GM18907 (cell line): Measurements from ENCODE around the gene ARL2BP.
"Not testable (repeated sequence)": the region's sequence is repeated elsewhere in the genome, so short reads cannot be mapped to it uniquely, and the experiment has no call there.

Source experiments
- ATAC-seq: cut with Tn5 transposase; IDR thresholded peaks from one replicate; pipeline ENCODE4 v1.9.1; 2021; ENCODE audit warnings: mild to moderate bottlenecking, moderate library complexity; ENCODE audit not compliant: unreplicated experiment

The ARL2BP gene

DNA sequence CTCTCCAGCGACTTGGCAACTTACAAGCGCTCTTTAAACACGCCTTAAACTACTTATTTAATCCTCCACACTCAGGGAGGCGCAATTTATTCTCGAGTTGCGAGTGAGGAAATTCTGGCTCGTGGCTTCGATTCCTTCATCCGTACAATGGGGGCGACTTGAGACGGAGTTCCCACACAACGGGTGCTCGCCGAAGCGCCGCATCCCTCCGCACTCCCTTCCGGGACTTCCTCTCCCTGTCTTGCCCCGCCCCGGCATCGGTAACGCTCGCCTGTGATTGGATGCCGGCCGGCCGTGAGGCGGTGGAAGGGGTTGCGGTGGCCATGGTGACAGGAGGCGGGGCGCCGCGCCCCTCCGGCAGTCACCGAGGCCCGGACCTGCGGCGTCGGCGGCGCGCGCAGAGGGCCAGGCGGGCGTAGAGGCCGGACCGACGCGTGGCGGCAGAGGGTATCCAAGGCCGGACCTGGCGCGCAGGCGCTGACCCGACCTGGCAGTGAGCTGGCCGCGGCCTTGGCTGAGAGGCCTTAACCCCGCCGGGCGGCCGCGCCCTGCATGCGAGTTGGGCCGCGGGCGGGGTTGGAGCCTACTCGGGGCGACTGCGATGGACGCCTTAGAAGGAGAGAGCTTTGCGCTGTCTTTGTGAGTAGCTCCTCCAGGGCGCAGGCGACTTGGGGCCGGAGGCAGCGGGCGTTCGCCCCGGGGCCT lies at the start of gene ARL2BP:
Gene ARL2BP, plus strand, starts transcription at position 493 of the 705 bp plus-strand sequence. Its CDS starts 109 bp downstream, at position 602.
- ATAC-seq = peak; percentile 94

DNA sequence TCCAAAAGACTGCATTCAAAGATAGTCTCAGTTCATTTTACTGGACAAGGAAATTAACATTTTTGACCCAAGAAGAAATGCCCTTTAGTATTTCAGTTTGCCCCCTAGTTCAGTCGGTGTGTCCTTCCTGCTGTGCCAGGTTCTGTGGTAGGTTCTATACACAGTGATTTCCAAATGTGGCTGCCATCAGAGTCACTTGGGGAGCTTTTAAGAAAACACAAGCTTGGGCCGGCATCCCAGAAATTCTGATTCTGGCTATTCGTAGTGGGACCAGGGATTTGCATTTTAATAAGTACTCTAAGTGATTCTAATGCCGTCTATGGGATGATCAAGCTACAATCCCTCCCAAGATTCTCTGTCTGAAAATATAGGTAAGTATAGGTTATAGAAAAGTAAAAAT lies 48.8 kb upstream of the ARL2BP start:
- no peak for ATAC-seq

DNA sequence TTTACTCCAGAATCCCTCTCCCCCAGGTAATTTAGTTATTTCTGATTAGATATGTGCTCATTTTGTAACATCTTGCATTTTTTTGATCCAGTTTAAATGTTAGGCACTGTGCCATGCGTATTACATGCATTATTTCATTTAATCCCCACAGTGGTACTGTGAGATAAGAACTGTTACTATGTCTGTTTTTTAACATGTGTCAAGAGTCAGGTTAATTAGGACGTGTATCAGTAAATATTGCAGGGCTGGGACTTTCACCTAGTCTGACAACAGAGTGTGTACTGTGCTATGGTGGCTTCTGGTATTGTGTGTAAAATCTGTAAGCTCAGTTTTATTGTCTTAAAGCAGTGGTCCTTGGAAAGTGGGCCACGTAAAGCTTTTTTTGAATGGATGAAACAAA lies 48.3 kb upstream of the ARL2BP start:
- no peak for ATAC-seq

DNA sequence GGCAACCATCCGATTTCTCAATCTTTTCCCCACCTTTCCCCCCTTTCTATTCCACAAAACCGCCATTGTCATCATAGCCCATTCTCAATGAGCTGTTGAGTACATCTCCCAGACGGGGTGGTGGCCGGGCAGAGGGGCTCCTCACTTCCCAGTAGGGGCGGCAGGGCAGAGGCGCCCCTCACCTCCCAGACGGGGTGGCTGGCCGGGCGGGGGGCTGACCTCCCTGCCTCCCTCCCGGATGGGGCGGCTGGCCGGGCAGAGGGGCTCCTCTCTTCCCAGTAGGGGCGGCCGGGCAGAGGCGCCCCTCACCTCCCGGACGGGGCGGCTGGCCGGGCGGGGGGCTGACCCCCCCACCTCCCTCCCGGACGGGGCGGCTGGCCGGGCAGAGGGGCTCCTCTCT lies 44.7 kb upstream of the ARL2BP start:
- ATAC-seq = not testable (repeated sequence)

DNA sequence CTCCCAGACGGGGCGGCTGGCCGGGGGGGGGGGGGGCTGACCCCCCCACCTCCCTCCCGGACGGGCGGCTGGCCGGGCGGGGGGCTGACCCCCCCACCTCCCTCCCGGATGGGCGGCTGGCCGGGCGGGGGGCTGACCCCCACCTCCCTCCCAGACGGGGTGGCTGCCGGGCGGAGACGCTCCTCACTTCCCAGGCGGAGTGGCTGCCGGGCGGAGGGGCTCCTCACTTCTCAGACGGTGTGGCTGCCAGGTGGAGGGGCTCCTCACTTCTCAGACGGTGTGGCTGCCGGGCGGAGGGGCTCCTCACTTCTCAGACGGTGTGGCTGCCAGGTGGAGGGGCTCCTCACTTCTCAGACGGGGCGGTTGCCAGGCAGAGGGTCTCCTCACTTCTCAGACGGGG lies 44.1 kb upstream of the ARL2BP start:
- not testable (repeated sequence) for ATAC-seq

DNA sequence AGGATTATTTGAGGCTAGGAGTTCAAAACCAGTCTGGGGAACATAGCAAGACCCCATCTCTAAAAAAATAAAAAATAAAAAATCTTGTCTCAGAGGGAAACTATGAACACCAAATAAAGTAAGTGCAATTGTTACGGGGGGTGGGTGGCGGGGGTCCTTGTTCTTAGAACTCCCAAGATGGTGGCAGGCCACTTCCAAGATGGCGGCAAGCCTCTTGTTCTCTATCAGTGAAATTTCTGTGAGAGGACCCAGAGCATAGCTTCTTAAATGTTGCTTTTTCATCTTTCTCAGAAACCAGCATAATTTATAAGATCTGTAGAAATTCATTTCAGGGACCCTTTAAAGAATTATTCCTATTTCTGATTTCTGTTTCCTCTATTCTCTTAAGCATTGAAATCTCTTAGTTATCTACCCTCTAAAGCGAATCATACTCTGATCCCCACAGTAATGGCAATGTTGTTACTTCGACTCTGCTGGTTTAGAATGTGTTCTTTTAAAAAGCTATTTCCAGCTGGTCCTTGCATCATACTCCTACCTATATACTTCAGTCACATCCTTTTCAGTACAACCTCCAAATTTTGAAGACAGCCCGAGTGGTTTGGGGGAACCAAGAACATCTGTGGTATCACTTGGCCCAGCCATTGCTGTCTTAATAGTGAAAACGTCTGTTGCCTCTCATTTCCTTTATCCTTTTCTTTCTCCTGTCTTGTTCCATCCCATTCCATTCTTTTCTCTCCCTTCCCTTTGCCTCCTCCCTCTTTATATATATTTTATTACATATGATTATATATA lies 42.8 kb upstream of the ARL2BP start:
- ATAC-seq = no peak

DNA sequence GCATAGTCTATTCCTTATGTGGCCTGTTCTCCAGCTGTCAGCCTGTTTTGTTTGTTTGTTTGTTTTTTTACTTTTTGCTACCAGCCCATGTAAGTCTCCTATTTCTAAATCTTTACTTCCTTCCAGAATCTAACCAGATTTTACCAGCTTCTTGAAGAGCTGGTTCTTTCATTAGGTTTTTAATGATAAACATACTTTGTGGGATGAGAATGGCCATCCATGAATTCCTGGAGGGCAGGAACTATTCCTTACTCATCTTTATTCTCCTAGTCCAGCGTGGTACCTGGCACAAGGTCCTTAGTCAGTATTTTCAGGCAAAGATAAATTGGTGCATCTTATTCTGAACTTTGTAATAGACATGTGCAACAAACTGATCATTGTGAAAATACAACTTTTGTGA lies 41.6 kb upstream of the ARL2BP start:
- no peak for ATAC-seq

DNA sequence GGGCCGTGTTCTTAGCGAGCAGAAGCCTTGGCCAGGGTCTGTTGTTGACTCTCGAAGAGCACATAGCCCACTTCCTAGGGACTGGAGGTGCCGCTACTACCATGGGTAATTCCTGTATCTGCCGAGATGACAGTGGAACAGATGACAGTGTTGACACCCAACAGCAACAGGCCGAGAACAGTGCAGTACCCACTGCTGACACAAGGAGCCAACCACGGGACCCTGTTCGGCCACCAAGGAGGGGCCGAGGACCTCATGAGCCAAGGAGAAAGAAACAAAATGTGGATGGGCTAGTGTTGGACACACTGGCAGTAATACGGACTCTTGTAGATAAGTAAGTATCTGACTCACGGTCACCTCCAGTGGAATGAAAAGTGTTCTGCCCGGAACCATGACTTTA lies 40.4 kb upstream of the ARL2BP start:
- no peak for ATAC-seq

DNA sequence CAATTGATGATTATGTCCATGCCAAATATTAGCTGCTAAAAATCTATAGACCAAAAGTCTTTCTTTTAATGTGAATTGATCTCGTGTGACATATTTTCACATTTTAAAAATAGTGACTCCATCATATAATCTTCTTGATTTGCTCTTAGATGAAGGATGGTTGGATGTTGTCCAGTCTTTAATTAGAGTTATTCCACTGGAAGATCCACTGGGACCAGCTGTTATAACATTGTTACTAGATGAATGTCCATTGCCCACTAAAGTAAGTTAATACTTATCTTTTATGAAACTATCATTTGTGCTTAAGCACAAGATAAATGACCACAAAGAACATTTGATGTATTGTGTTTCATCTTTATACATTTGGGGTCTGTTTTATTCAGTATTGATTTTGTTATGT lies 36.1 kb upstream of the ARL2BP start:
- no peak for ATAC-seq

DNA sequence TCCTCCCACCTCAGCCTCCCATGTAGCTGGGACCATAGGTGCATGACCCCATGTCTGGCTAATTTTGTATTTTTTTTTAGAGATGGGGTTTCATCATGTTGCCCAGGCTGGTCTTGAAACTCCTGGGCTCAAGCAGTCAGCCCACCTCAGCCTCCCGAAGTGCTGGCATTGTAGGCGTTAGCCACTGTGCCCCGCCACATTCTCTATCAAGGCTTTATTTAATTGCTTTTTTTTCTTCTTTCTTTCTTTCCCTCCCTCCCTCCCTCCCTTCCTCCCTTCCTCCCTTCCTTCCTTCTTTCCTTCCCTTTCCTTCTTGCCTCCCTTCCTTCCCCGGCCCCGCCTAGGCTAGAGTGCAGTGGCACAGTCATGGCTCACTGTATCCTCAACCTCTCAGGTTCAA lies 35.3 kb upstream of the ARL2BP start:
- no peak for ATAC-seq

DNA sequence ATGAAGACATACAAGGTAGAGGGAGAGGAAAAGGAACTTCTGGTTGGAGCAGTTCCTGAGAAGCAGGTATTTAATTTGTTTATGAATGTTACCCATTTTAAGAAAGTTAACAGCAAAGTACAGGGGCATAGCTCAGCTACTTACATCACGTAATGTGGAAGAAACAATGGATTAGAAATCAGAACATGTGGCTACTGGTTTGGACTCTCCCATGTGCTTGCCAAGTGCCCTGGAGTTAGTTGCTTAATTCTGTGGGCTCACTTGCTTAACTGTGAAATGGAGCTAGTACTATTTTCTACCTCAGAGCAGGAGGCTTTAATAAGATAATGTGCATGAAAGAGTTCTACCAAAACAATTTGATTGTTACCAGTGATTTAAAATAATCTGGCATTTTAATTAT lies 31.6 kb upstream of the ARL2BP start:
- ATAC-seq = no peak

DNA sequence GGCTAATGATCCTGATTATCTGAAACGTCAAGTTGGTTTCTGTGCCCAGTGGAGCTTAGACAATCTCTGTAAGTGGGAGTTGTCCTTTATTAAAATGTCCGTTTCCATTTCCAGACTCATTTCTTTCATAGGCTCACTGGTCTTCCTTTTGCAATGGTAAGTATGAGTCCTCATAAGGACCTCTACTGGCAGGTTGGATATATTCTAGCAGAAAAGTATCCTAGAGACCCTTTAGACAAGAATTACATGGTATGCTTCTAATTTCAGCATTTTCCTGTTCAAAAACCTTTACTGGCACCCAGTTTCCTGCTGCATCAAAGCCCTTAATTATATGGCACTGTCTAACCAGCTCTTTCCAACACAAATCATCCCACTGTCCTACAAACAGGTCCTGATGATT lies 28.1 kb upstream of the ARL2BP start:
- ATAC-seq = no peak

DNA sequence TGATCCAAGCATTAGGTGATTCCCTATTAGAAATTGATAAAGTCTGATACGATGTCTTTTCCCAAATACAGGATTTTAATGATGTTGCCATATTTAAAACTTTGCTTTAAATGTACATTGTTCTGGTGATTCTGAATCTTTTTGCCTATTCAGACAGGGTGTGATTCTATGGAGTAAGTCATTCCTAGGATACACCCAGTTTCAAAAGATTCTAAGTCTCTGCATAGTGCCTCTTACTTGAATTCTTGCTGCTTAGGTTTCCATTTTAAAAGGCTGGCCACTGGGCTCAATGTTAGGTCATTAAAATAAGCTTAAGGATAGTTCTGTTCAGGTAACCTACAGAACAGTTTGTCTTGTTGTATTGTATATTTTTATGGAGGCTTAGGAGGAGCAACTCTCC lies 22.0 kb upstream of the ARL2BP start:
- no peak for ATAC-seq

DNA sequence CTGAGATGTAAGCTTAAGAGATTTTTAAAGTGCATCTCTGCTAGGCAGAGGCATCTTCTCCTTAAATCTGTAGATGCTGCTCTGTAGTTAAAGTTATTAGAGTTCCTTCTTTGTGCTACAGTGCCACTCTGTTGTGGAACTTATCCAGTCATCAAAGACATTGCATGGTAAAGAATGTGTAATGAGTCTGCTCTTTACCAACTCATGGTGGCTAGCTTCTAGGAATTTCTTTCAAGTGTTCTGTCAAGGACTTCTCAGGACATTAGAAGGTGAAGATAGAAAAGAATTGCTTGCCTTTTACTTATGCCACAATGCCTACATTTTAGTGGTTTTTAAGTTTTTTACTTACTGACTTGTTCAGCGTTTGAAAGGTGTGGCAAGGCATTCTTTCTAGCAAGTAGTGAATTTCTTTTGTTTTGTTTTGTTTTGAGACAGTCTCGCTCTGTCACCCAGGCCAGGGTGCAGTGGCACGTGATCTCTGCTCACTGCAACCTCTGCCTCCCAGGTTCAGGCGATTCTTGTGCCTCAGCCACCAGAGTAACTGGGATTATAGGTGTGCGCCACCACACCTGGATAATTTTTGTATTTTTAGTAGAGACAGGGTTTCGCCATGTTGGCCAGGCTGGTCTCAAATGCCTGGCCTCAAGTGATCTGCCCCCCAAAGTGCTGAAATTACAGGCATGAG lies 20.3 kb upstream of the ARL2BP start:
- no peak for ATAC-seq

DNA sequence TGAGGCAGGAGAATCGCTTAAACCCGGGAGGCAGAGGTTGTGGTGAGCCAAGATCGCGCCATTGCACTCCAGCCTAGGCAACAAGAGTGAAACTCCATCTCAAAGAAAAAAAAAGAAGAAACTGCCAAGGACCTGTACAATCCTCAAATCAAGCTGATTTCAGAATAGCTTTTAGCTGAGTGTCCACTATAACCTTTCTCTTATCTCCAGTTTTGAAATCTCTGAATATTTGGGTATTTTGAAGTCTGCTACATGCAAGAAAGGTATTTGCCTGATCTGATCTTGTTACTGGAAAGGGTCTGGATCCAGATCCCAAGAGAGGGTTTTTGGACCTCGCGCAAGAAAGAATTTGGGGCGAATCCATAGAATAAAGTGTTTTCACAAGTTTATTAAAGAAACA lies 19.1 kb upstream of the ARL2BP start:
- ATAC-seq = no peak

DNA sequence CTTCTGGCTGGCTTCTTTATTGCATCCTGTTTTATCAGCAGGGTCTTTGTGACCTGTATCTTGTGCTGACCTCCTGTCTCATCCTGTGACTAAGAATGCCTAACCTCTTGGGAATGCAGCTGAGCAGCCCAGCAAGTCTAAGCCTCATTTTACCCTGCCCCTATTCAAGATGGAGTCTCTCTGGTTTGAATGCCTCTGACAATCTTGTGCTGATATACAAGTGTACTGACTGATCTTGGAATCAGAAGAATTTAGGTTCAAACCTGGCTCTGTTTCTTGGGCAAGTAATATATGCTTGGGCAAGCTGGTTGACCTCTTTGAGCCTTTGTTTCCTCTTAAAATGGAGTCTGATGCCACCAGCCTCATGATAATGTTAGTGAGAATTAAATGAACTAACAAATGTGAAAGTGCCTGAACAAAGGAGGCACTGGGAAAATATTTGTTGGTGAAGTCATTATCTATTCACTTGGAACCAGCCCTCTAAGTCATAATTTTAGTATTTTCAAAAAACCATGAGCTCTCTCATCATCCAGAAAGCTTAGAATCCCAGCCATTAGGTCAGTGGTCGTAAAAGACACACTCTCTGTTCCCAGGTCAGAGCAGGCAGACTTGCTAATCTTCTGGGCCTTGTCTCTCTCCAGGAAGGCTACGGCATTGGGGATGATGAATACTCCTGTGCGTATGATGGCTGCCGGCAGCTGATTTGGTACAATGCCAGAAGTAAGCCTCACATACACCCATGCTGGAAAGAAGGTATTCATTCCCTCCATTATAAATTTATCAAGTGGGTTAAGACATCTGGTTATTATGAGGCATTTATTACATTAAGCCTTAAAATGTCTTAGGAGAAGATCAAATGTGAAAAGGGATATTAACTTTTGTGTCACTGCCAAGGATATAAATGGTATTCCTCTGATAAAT lies 18.1 kb upstream of the ARL2BP start:
- no peak for ATAC-seq

DNA sequence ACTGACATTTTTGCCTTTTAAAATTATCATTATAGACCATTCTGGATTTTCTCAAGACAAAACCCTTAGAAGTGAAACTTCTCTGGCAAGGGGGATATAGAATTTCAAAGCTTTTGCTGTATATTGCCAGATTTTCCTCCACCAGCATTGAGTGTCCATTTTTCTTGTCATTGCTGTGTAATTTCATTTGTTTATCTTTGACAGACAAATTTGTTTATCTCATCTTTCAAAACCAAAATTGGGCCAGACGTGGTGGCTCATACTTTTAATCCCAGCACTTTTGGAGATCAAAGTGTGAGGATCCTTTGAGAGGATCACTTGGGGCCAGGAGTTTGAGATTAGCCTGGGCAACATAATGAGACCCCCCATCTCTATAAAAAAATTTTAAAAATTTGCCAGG lies 16.0 kb upstream of the ARL2BP start:
- ATAC-seq = no peak

DNA sequence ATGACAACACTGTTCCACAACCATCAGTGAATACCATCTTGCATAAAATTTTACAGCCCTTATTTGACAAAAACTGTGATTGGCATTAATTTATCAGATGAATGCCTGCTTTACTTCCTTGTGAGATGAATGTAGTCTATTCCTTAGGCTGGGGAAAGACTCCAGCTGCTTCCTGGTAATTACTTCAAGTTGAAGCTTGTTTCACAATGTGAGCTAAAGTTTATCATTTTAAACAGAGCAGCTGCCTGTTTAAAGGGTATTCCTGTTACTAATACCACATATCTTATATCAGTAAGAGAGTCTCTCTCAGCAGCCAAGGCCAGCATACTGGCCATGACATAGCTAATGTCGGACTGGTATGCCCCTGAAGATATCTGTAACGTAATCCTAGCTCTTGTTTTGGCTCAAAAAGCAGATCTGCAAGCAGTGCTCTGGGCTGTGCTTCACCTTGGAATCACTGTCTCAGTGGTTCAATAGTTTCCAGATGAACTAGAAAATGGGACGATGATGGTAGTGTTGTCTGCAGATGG lies 13.2 kb upstream of the ARL2BP start:
- no peak for ATAC-seq

DNA sequence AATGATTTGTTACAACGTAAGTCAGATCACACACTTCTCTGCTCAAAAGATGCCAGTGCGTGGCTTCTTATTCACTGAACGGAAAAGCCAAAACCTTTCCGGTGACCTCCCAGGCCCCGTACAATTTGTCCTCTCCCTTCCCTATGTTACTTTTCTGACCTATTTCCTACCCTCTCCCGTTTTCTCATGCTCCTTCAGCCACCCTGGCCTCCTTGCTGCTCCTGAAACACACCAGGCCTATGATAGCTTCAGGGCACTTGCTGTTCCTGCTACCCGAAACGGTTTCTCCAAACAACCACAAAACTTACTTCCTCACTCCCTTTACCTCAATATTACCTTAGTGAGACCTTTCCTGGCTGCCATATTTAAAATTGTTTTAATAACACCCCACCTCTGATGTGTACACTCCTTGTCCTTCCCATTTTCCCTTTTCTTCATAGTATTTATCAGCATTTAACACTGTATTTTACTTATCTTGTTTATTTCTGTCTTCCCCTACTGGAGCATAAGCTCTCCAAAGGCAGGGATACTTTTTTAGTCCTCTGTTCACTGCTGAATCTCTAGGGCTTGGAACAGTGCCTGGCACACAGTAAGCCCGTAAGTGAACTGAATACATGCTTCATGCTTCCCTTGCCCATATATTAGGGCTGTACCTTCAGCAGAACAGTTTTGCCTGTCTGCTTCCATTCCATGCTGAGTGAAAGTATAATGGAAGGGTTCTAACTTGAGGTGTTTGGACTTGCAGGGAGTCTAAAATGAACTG lies 10.9 kb upstream of the ARL2BP start:
- no peak for ATAC-seq

DNA sequence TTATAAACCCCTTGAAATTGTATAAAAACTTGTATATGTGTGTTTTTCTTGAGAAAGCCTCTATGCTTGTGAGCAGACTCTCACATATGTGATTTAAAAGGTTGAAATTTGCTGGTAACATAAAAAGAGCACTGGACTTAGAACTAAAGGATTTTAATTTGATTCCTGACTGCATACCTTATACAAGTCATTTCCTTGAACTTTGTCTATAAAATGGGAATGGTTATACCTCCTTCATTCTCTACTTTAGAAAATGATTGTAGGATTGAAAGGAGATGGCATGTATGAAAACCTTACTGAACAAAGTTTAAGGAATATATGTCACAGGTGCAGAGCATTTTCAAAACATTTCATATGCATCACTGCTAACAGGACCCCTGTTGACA lies 10.4 kb upstream of the ARL2BP start:
- ATAC-seq = no peak
